HepG2 (cell line): ENCODE results near the gene EGFR. TPM values are rescaled to one million over a fixed set of nuclear protein-coding genes. Genes with fewer than 3 reads are reported as not detected.
A peak's percentile ranks its signal among the peaks of the same experiment; 100 is the strongest.

ENCODE experiments used
- ATF2 ChIP-seq: sonication (generic); formaldehyde crosslinking; IDR thresholded peaks from 2 replicates; pipeline ENCODE4 v1.4.0; 2020; ENCODE audit warnings: missing genetic modification reagents
- CREM ChIP-seq, 2 experiments: sonication (generic) in 1 of 2; formaldehyde crosslinking in 1 of 2; IDR thresholded peaks; 2 replicates each; pipeline versions ENCODE4 v1.4.0 to v1.6.1; 2016 to 2020; ENCODE audit warnings: antibody characterized with exemption in 1 of 2, mild to moderate bottlenecking in 1 of 2, missing genetic modification reagents in 1 of 2
- EP300 ChIP-seq, 3 experiments: sonication (generic) in 1 of 3; formaldehyde crosslinking in 1 of 3; IDR thresholded peaks; 2 replicates each; pipeline versions ENCODE4 v1.5.1 to v1.6.1; 2011 to 2020; ENCODE audit warnings: low read depth in 2 of 3, low read length in 2 of 3, borderline replicate concordance in 1 of 3, improper control_type of control experiment in 1 of 3, mild to moderate bottlenecking in 1 of 3, missing genetic modification reagents in 1 of 3, moderate library complexity in 1 of 3
- EZH2 ChIP-seq: conservative IDR thresholded peaks from 2 replicates; pipeline ENCODE4 v1.6.1; 2012; ENCODE audit warnings: mild to moderate bottlenecking, low read depth, low read length, moderate library complexity
- HNF1A ChIP-seq, 2 experiments: sonication (generic) in 1 of 2; formaldehyde crosslinking in 1 of 2; IDR thresholded peaks; 2 replicates each; pipeline versions ENCODE4 v1.4.0 to v1.6.1; 2016 to 2020; ENCODE audit warnings: borderline replicate concordance in 1 of 2, low read depth in 1 of 2, mild to moderate bottlenecking in 1 of 2, missing genetic modification reagents in 1 of 2
- MAFG ChIP-seq: sonication (generic); formaldehyde crosslinking; IDR thresholded peaks from 2 replicates; pipeline ENCODE4 v1.5.1; 2020; ENCODE audit warnings: mild to moderate bottlenecking, missing genetic modification reagents
- MBD4 ChIP-seq: IDR thresholded peaks from 2 replicates; pipeline ENCODE4 v1.6.1; 2012; ENCODE audit warnings: low read length, inconsistent platforms, borderline replicate concordance
- NBN ChIP-seq: fragments of 450-650 bp; conservative IDR thresholded peaks from 2 replicates; pipeline ENCODE4 v1.6.1; 2017
- POLR2AphosphoS2 ChIP-seq: IDR thresholded peaks from 2 replicates; pipeline ENCODE4 v1.6.1; 2011; ENCODE audit warnings: low read depth, low read length, improper control_type of control experiment
- TOPORS ChIP-seq: sonication (generic); formaldehyde crosslinking; IDR thresholded peaks from 2 replicates; pipeline ENCODE4 v1.8.0; 2023; ENCODE audit warnings: mild to moderate bottlenecking, missing genetic modification reagents
- ZNF577 ChIP-seq: sonication (generic); formaldehyde crosslinking; IDR thresholded peaks from 2 replicates; pipeline ENCODE4 v1.4.0; 2020; ENCODE audit warnings: mild to moderate bottlenecking, low read depth, missing genetic modification reagents, borderline replicate concordance
- ZSCAN30 ChIP-seq: sonication (generic); formaldehyde crosslinking; IDR thresholded peaks from 2 replicates; pipeline ENCODE4 v1.5.0; 2020; ENCODE audit warnings: mild to moderate bottlenecking, missing genetic modification reagents
- polyA plus RNA-seq, 8 experiments: library from polyadenylated mRNA; depleted of rRNA in 3 of 8; stranded (reverse) in 7 of 8; unstranded in 1 of 8; fragments of >200 nt; fragmentation: Illumina TruSeq in 4 of 8; extraction: Trizol in 4 of 8; gene quantifications; 2 replicates each; pipeline versions ENCODE4 v1.2.1 to v1.2.3, GENCODE V29; 2011 to 2016; ENCODE audit warnings: low read depth in 4 of 8, missing spikeins in 1 of 8, mixed read lengths in 1 of 8; ENCODE audit not compliant: insufficient read depth in 1 of 8
- total RNA-seq, 5 experiments: library from RNA; depleted of rRNA; stranded (reverse); fragments of >200 nt; fragmentation: Illumina TruSeq; extraction: Trizol; gene quantifications; 2 replicates each; pipeline ENCODE4 v1.2.3, GENCODE V29; 2016; ENCODE audit warnings: low read depth in 1 of 5
- TF ChIP-seq, protein P1 (sequence below): fragments of 450-650 bp; IDR thresholded peaks from 2 replicates; pipeline ENCODE4 v1.6.1; 2017
- TF ChIP-seq, protein P2 (sequence below): sonication (generic); formaldehyde crosslinking; IDR thresholded peaks from 2 replicates; pipeline ENCODE4 v1.5.1; 2020; ENCODE audit warnings: missing genetic modification reagents, mild to moderate bottlenecking, borderline replicate concordance

EGFR gene
- total and polyA plus RNA-seq, 2 of the 13 experiments (the other 11 are each of a cell fraction or from before 2014, with no cell fraction given) = 7.0 to 10.0 TPM

- TF ChIP-seq HNF1A (IDR thresholded peaks at IDR 0.05; ENCODE audit: low read depth) (peak; percentile 72; the same call in 1 of the 2 replicates), HNF1A (CRISPR knock-in tag; IDR thresholded peaks at IDR 0.05; ENCODE audit: borderline replicate concordance) (peak; percentile 44; the same call in 1 of the 2 replicates), ATF2 (CRISPR knock-in tag) (peak; percentile 61; the same call in 1 of the 2 replicates), EZH2 (no peak), POLR2AphosphoS2 (no peak), ZNF577 (CRISPR knock-in tag) (no peak), NBN (no peak), EP300 (IDR thresholded peaks at IDR 0.05; ENCODE audit: low read depth in 2 of 2, low read length in 2 of 2) (no peak), EP300 (CRISPR knock-in tag; IDR thresholded peaks at IDR 0.05; ENCODE audit: borderline replicate concordance) (no peak), CREM (IDR thresholded peaks at IDR 0.05) (peak; percentile 39; the same call in 1 of the 2 replicates), CREM (CRISPR knock-in tag; IDR thresholded peaks at IDR 0.05) (no peak), MBD4 (no peak), TOPORS (CRISPR knock-in tag) (no peak), ZSCAN30 (CRISPR knock-in tag) (no peak), MAFG (no peak)
- TF ChIP-seq, protein P1, sequence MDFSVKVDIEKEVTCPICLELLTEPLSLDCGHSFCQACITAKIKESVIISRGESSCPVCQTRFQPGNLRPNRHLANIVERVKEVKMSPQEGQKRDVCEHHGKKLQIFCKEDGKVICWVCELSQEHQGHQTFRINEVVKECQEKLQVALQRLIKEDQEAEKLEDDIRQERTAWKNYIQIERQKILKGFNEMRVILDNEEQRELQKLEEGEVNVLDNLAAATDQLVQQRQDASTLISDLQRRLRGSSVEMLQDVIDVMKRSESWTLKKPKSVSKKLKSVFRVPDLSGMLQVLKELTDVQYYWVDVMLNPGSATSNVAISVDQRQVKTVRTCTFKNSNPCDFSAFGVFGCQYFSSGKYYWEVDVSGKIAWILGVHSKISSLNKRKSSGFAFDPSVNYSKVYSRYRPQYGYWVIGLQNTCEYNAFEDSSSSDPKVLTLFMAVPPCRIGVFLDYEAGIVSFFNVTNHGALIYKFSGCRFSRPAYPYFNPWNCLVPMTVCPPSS = no peak
- TF ChIP-seq, protein P2, sequence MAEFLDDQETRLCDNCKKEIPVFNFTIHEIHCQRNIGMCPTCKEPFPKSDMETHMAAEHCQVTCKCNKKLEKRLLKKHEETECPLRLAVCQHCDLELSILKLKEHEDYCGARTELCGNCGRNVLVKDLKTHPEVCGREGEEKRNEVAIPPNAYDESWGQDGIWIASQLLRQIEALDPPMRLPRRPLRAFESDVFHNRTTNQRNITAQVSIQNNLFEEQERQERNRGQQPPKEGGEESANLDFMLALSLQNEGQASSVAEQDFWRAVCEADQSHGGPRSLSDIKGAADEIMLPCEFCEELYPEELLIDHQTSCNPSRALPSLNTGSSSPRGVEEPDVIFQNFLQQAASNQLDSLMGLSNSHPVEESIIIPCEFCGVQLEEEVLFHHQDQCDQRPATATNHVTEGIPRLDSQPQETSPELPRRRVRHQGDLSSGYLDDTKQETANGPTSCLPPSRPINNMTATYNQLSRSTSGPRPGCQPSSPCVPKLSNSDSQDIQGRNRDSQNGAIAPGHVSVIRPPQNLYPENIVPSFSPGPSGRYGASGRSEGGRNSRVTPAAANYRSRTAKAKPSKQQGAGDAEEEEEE (CRISPR knock-in tag) = no peak
These were observed 51.5 kb downstream of the EGFR start (continued) for GRCh38 chr7:55070271-55070743.
